ENCODE measurements around the gene CASKIN1.

Gene CASKIN1

DNA sequence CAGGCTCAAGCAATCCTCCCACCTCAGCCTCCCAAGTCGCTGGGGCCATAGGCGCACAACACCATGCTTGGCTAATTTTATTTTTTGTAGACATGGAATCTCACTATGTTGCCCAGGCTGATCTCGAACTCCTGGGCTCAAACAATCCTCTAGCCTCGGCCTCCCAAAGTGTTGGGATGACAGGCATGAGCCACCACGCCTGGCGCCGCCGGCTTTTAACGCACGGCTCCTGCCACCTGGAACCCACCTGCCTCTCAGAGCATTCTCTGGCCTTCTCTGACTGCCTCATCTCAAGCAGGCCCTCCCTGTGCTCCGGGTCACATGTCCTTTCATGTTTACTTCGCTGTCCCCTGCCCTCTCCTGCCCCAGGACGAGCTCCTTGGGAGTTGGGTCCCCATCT is 10.3 kb downstream of the CASKIN1 start:
- H3K36me3 ChIP-seq (replicated peaks; ENCODE audit: low read depth, low read length) = no peaks in the 10 kb centered on the region
- H3K9ac ChIP-seq (ENCODE audit: low read length) = no peak overlapping the region
- no peaks in the 10 kb centered on the region for H3K4me1 ChIP-seq (ENCODE audit: low read length)
- TF ChIP-seq EZH2phosphoT487 (IDR thresholded peaks at IDR 0.05; ENCODE audit: low read depth) = no peak
- TF ChIP-seq CTCF (IDR thresholded peaks at IDR 0.05; ENCODE audit: low read depth, low read length) = no peak
- no peak overlapping the region for H3K4me2 ChIP-seq (ENCODE audit: low read length)
- H3K27me3 ChIP-seq (ENCODE audit: low read depth, low read length) = no peaks in the 10 kb centered on the region
- no peak overlapping the region for H3K27ac ChIP-seq (ENCODE audit: low read length)
- no peak overlapping the region for H3K4me3 ChIP-seq (ENCODE audit: low read length)
- no peak overlapping the region for H2AFZ ChIP-seq (ENCODE audit: low read depth, low read length)
- H4K20me1 ChIP-seq (ENCODE audit: insufficient read depth, low read length) = no peaks in the 10 kb centered on the region
- no peaks in the 10 kb centered on the region for H3K9me3 ChIP-seq (ENCODE audit: insufficient read depth, low read length)
- H3K79me2 ChIP-seq (ENCODE audit: low read length) = no peaks in the 10 kb centered on the region

DNA sequence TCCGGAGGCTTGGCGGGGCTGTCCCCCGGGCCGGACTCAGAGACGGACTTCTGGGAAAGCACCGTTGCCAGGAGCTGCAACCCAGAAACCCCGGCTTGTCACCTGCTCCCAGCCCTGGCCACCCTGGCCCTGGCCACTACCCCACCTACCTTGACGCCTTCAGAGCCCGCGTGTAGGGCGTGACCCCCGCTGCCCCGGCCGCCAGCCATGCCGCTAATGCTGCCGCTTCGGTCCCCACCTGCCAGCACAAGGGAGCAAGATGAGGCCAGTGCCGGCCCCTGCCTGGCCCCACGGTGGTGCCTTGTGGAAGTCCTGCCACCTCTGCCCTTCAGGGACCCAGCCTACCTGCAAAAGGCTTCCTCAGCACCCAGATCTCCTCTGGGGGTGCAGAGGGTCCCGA is 11.4 kb downstream of the CASKIN1 start:
- no peak overlapping the region for H3K9ac ChIP-seq (ENCODE audit: low read length)
- no peaks in the 10 kb centered on the region for H3K4me1 ChIP-seq (ENCODE audit: low read length)

DNA sequence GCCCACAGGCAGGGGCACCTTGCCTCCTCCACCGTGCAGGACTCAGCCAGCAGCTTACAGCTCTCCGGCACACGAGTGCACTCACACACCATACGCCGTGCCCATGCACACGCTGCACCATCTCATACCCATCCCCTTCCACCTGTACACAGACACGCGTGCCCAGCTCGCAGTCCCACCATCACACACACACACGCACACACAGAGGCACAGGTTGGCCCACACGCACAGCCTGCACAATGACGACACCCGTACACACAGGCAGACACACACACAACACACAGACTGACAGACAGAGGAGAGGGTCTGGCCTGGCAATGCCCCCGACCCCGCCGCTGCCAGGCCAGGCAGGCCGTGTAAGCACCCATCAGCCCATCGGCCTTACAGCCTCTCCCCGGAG is 12.1 kb downstream of the CASKIN1 start:
- Histone ChIP-seq H4K20me1 (ENCODE audit: insufficient read depth, low read length) (no peaks in the 10 kb centered on the region), H3K9me3 (ENCODE audit: insufficient read depth, low read length) (no peaks in the 10 kb centered on the region), H3K4me3 (ENCODE audit: low read length) (no peak overlapping the region), H3K79me2 (ENCODE audit: low read length) (no peaks in the 10 kb centered on the region), H3K27me3 (ENCODE audit: low read depth, low read length) (no peaks in the 10 kb centered on the region), H3K4me1 (ENCODE audit: low read length) (no peaks in the 10 kb centered on the region), H2AFZ (ENCODE audit: low read depth, low read length) (no peak overlapping the region), H3K9ac (ENCODE audit: low read length) (no peak overlapping the region), H3K36me3 (replicated peaks; ENCODE audit: low read depth, low read length) (no peaks in the 10 kb centered on the region), H3K4me2 (ENCODE audit: low read length) (no peak overlapping the region), H3K27ac (ENCODE audit: low read length) (no peak overlapping the region)
- TF ChIP-seq CTCF (IDR thresholded peaks at IDR 0.05; ENCODE audit: low read depth, low read length) = no peak

More for the DNA sequence above, 11.4 kb downstream of the CASKIN1 start:
- Histone ChIP-seq H3K9me3 (ENCODE audit: insufficient read depth, low read length) (no peaks in the 10 kb centered on the region), H3K79me2 (ENCODE audit: low read length) (no peaks in the 10 kb centered on the region), H3K4me3 (ENCODE audit: low read length) (no peak overlapping the region), H2AFZ (ENCODE audit: low read depth, low read length) (no peak overlapping the region), H3K4me2 (ENCODE audit: low read length) (no peak overlapping the region), H4K20me1 (ENCODE audit: insufficient read depth, low read length) (no peaks in the 10 kb centered on the region), H3K27ac (ENCODE audit: low read length) (no peak overlapping the region), H3K27me3 (ENCODE audit: low read depth, low read length) (no peaks in the 10 kb centered on the region), H3K36me3 (replicated peaks; ENCODE audit: low read depth, low read length) (no peaks in the 10 kb centered on the region)
- TF ChIP-seq EZH2phosphoT487 (IDR thresholded peaks at IDR 0.05; ENCODE audit: low read depth) (no peak), CTCF (IDR thresholded peaks at IDR 0.05; ENCODE audit: low read depth, low read length) (no peak)

DNA sequence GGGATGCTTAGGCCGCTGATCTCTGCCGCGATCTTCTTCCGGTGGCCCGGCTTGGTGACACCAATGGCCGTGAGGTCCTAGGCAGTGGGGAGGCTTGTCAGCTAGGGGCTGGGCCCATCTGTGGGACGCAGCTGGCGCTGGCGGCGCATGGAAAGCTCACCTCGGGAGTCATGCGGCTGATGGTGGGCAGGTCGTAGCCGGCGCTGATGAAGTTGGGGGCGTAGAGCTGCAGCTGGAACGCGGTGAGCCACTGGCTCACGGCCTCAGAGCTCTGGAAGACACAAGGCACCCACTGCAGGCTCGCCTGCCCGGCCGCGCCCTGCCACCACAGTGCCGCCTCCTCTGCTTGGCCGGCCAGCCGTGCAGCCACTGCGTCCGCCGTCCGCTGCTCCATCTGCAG is 12.7 kb downstream of the CASKIN1 start:
- Histone ChIP-seq H3K4me3 (ENCODE audit: low read length) (no peak overlapping the region), H3K9ac (ENCODE audit: low read length) (no peak overlapping the region), H3K4me1 (ENCODE audit: low read length) (no peaks in the 10 kb centered on the region), H3K9me3 (ENCODE audit: insufficient read depth, low read length) (no peaks in the 10 kb centered on the region), H3K36me3 (replicated peaks; ENCODE audit: low read depth, low read length) (no peaks in the 10 kb centered on the region), H2AFZ (ENCODE audit: low read depth, low read length) (no peak overlapping the region), H3K27ac (ENCODE audit: low read length) (no peak overlapping the region), H4K20me1 (ENCODE audit: insufficient read depth, low read length) (no peaks in the 10 kb centered on the region), H3K79me2 (ENCODE audit: low read length) (no peaks in the 10 kb centered on the region), H3K4me2 (ENCODE audit: low read length) (no peak overlapping the region), H3K27me3 (ENCODE audit: low read depth, low read length) (no peaks in the 10 kb centered on the region)
- TF ChIP-seq CTCF (IDR thresholded peaks at IDR 0.05; ENCODE audit: low read depth, low read length) = no peak
- no peak for TF ChIP-seq EZH2phosphoT487 (IDR thresholded peaks at IDR 0.05; ENCODE audit: low read depth)

All from OCI-LY3 (cell line).